Stimulated activated CD4-positive, alpha-beta T cell treated with anti-CD3 and anti-CD28 coated beads, Interleukin-12 subunit alpha, Interleukin-12 subunit beta, amount 100 ng/mL, for 48 hours (primary cell): ENCODE results near the gene KANTR.
"Not testable (repeated sequence)": the region's sequence is repeated elsewhere in the genome, so short reads cannot be mapped to it uniquely, and the experiment has no call there.

Experiments
- DNase-seq, 3 donors: peaks; one replicate each; pipeline ENCODE4 v3.0.0-alpha.2; 2020; ENCODE audit warnings: low read depth in 2 of 3, low spot score in 1 of 3

KANTR gene

GRCh38 chrX:53125506-53125905, 31.6 kb downstream of the KANTR start:
- no peak for DNase-seq

- DNase-seq = no peak
Observed at GRCh38 chrX:53126377-53126776, 32.4 kb downstream of the KANTR start.

GRCh38 chrX:53128097-53128749, 34.3 kb downstream of the KANTR start:
- no peak for DNase-seq

GRCh38 chrX:53133400-53133799, 39.5 kb downstream of the KANTR start:
- DNase-seq = no peak

- DNase-seq = no peak
Observed at GRCh38 chrX:53135581-53135980, 41.6 kb downstream of the KANTR start.

GRCh38 chrX:53153581-53153980, 59.6 kb downstream of the KANTR start:
- no peak for DNase-seq

- DNase-seq = no peak
Observed at GRCh38 chrX:53155512-53156206, 61.7 kb downstream of the KANTR start.

GRCh38 chrX:53156207-53156596, 62.3 kb downstream of the KANTR start:
- DNase-seq = no peak

GRCh38 chrX:53159184-53159583, 65.2 kb downstream of the KANTR start:
- no peak for DNase-seq

- DNase-seq = no peak
Observed at GRCh38 chrX:53160297-53160983, 66.5 kb downstream of the KANTR start.

GRCh38 chrX:53163436-53163835, 69.5 kb downstream of the KANTR start:
- no peak for DNase-seq

GRCh38 chrX:53164566-53164965, 70.6 kb downstream of the KANTR start:
- not testable (repeated sequence) for DNase-seq

- DNase-seq = no peak
Observed at GRCh38 chrX:53166103-53166502, 72.2 kb downstream of the KANTR start.

GRCh38 chrX:53171356-53171755, 77.4 kb downstream of the KANTR start:
- DNase-seq = no peak
